Neural cell (in vitro differentiated cells): ENCODE data around the gene UBN2. TPM values are rescaled to one million over a fixed set of nuclear protein-coding genes. Genes with fewer than 3 reads are reported as not detected.
"Not testable (repeated sequence)": the region's sequence is repeated elsewhere in the genome, so short reads cannot be mapped to it uniquely, and the experiment has no call there.

Experiments used
- H2AFZ ChIP-seq: fragments of 200-600, 300-800 bp; sonication (generic), shearing (Covaris generic); 2 replicates; pipeline ENCODE4 v1.6.0; 2014; ENCODE audit warnings: low read depth, mild to moderate bottlenecking, antibody characterized with exemption, low read length, moderate library complexity
- H3F3A ChIP-seq: fragments of 200-600 bp; shearing (Covaris generic); 2 replicates; pipeline ENCODE4 v1.6.1; 2016; ENCODE audit warnings: mild to moderate bottlenecking, moderate library complexity, mixed read lengths, antibody characterized with exemption, low read length; ENCODE audit not compliant: insufficient read depth, poor library complexity, severe bottlenecking
- H3K27ac ChIP-seq: fragments of 200-600, 300-800 bp; sonication (generic), shearing (Covaris generic); 2 replicates; pipeline ENCODE4 v1.5.1; 2014; ENCODE audit warnings: mild to moderate bottlenecking, low read length, moderate library complexity
- H3K27me3 ChIP-seq: fragments of 300-800, 200-600 bp; sonication (generic), shearing (Covaris generic); 2 replicates; pipeline ENCODE4 v1.6.0; 2014; ENCODE audit warnings: mild to moderate bottlenecking, low read depth, low read length, moderate library complexity; ENCODE audit not compliant: insufficient read depth
- H3K36me3 ChIP-seq: fragments of 300-800, 200-600 bp; sonication (generic), shearing (Covaris generic); 2 replicates; pipeline ENCODE4 v1.5.1; 2014; ENCODE audit warnings: mild to moderate bottlenecking, antibody characterized with exemption, low read length, moderate library complexity; ENCODE audit not compliant: insufficient read depth
- H3K4me2 ChIP-seq: fragments of 300-800, 200-600 bp; sonication (generic), shearing (Covaris generic); 2 replicates; pipeline ENCODE4 v1.6.0; 2014; ENCODE audit warnings: mild to moderate bottlenecking, low read length
- H3K4me3 ChIP-seq: fragments of 300-800, 200-600 bp; sonication (generic), shearing (Covaris generic); 2 replicates; pipeline ENCODE4 v1.5.1; 2014; ENCODE audit warnings: mild to moderate bottlenecking, low read length, moderate library complexity
- H3K79me2 ChIP-seq: fragments of 200-600 bp; shearing (Covaris generic); replicated peaks from 2 replicates; pipeline ENCODE4 v1.6.0; 2014; ENCODE audit warnings: mild to moderate bottlenecking, low read length, moderate library complexity; ENCODE audit not compliant: insufficient read depth
- H3K9ac ChIP-seq: fragments of 300-800, 200-600 bp; sonication (generic), shearing (Covaris generic); 2 replicates; pipeline ENCODE4 v1.6.1; 2016; ENCODE audit warnings: mild to moderate bottlenecking, low read length, mixed read lengths
- H3K9me2 ChIP-seq: fragments of 200-600 bp; shearing (Covaris generic); 2 replicates; pipeline ENCODE4 v1.6.1; 2016; ENCODE audit warnings: mild to moderate bottlenecking, low read length, mixed read lengths; ENCODE audit not compliant: insufficient read depth
- H3K9me3 ChIP-seq: fragments of 200-600, 300-800 bp; sonication (generic), shearing (Covaris generic); 2 replicates; pipeline ENCODE4 v1.6.1; 2016; ENCODE audit warnings: mild to moderate bottlenecking, mixed run types, low read length, moderate library complexity, mixed read lengths
- H4K20me1 ChIP-seq: fragments of 200-600 bp; shearing (Covaris generic); 2 replicates; pipeline ENCODE4 v1.6.1; 2016; ENCODE audit warnings: mild to moderate bottlenecking, mixed run types; ENCODE audit not compliant: insufficient read depth
- EP300 ChIP-seq: fragments of 450-650 bp; conservative IDR thresholded peaks from 2 replicates; pipeline ENCODE4 v1.6.1; 2014; ENCODE audit warnings: antibody characterized with exemption, mild to moderate bottlenecking, moderate library complexity; ENCODE audit not compliant: poor library complexity, severe bottlenecking
- EZH2 ChIP-seq: fragments of 200-600, 300-800 bp; shearing (Covaris generic), sonication (generic); IDR thresholded peaks from 2 replicates; pipeline ENCODE4 v1.6.1; 2014; ENCODE audit warnings: antibody characterized with exemption, low read length, borderline replicate concordance, mild to moderate bottlenecking; ENCODE audit not compliant: insufficient read depth, poor library complexity, severe bottlenecking
- MXI1 ChIP-seq: fragments of 450-650 bp; conservative IDR thresholded peaks from 2 replicates; pipeline ENCODE4 v1.6.1; 2014; ENCODE audit warnings: antibody characterized with exemption, mild to moderate bottlenecking; ENCODE audit not compliant: poor library complexity, severe bottlenecking
- POLR2AphosphoS5 ChIP-seq: IDR thresholded peaks from 2 replicates; pipeline ENCODE4 v1.6.1; 2012
- RAD21 ChIP-seq: fragments of 450-650 bp; conservative IDR thresholded peaks from 2 replicates; pipeline ENCODE4 v1.6.1; 2014; ENCODE audit warnings: antibody characterized with exemption, mild to moderate bottlenecking, moderate library complexity
- SMC3 ChIP-seq: fragments of 450-650 bp; conservative IDR thresholded peaks from 2 replicates; pipeline ENCODE4 v1.6.1; 2014; ENCODE audit warnings: antibody characterized with exemption, mild to moderate bottlenecking, moderate library complexity; ENCODE audit not compliant: poor library complexity
- TAF1 ChIP-seq: IDR thresholded peaks from 2 replicates; pipeline ENCODE4 v1.6.1; 2012; ENCODE audit warnings: low read depth
- polyA plus RNA-seq: library from polyadenylated mRNA; depleted of rRNA; stranded (reverse); fragments of >200 nt; gene quantifications from 2 replicates; pipeline ENCODE4 v1.2.3, GENCODE V29; 2014
- TF ChIP-seq, protein P1 (sequence below): fragments of 450-650 bp; IDR thresholded peaks from 2 replicates; pipeline ENCODE4 v1.5.1; 2014; ENCODE audit warnings: antibody characterized with exemption, mild to moderate bottlenecking, moderate library complexity; ENCODE audit not compliant: poor library complexity, severe bottlenecking
- TF ChIP-seq, protein P2 (sequence below): IDR thresholded peaks from 2 replicates; pipeline ENCODE4 v1.6.1; 2012; ENCODE audit warnings: borderline replicate concordance

UBN2 gene
- polyA plus RNA-seq, 1 donor from 2014 or later = 18.2 TPM

DNA sequence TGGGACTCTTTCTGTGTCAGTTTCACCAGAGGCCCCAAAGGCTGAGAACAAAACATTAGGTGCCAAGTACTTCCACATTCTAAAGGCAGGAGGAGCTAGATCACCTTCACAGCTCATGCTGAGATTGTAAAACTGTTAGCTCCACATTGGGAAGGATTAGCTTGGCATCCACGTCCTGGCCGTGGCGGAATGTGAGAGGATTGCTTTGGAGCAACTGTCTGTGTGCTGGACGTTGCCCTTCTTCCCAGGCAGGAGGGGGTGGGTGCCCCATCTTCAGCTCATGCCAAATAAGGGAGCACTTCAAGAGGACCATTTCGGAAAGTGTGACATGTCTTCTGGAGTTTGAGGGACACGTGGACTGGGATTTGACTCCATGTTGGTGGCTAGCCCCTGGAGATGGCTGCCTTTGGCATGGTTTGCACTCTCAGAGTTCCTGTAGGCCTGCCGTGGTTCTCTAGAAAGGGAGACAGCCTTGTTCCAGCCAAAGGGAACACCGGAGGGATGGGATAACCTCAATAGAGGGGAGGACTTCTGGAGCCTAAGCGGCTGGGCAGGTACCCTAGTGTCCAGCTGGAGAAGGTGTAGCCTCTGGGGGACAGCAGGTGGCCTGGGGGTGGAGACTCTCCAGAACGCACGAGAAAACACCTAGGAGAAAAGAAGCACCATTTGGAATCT lies 90.2 kb downstream of the UBN2 start:
- no peaks in the 10 kb centered on the region for H3K36me3 ChIP-seq
- no peaks in the 10 kb centered on the region for H3F3A ChIP-seq
- H3K9me3 ChIP-seq = no peaks in the 10 kb centered on the region
- no peak overlapping the region for H2AFZ ChIP-seq
- H3K4me3 ChIP-seq = no peak overlapping the region
- no peak overlapping the region for H3K27ac ChIP-seq
- no peak overlapping the region for H3K4me2 ChIP-seq
- no peak overlapping the region for H3K9ac ChIP-seq
- TF ChIP-seq SMC3 (no peak), EP300 (no peak), TAF1 (no peak), EZH2 (no peak)
- TF ChIP-seq, protein P1, sequence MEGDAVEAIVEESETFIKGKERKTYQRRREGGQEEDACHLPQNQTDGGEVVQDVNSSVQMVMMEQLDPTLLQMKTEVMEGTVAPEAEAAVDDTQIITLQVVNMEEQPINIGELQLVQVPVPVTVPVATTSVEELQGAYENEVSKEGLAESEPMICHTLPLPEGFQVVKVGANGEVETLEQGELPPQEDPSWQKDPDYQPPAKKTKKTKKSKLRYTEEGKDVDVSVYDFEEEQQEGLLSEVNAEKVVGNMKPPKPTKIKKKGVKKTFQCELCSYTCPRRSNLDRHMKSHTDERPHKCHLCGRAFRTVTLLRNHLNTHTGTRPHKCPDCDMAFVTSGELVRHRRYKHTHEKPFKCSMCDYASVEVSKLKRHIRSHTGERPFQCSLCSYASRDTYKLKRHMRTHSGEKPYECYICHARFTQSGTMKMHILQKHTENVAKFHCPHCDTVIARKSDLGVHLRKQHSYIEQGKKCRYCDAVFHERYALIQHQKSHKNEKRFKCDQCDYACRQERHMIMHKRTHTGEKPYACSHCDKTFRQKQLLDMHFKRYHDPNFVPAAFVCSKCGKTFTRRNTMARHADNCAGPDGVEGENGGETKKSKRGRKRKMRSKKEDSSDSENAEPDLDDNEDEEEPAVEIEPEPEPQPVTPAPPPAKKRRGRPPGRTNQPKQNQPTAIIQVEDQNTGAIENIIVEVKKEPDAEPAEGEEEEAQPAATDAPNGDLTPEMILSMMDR = no peak
- no peaks in the 10 kb centered on the region for H3K79me2 ChIP-seq
- no peaks in the 10 kb centered on the region for H3K27me3 ChIP-seq
- no peaks in the 10 kb centered on the region for H4K20me1 ChIP-seq
- no peaks in the 10 kb centered on the region for H3K9me2 ChIP-seq

GRCh38 chr7:139324709-139325108 lies 93.7 kb downstream of the UBN2 start:
- H4K20me1 ChIP-seq, H3K27me3 ChIP-seq, H3K9ac ChIP-seq, H2AFZ ChIP-seq, H3K9me2 ChIP-seq, H3K27ac ChIP-seq, H3K9me3 ChIP-seq, H3K4me2 ChIP-seq, H3K4me3 ChIP-seq, H3K79me2 ChIP-seq, H3K36me3 ChIP-seq, H3F3A ChIP-seq: not testable (repeated sequence)

GRCh38 chr7:139328375-139328774 lies 97.3 kb downstream of the UBN2 start:
- Histone ChIP-seq H2AFZ (no peak overlapping the region), H3K4me2 (no peak overlapping the region), H4K20me1 (no peaks in the 10 kb centered on the region), H3K9me2 (no peaks in the 10 kb centered on the region), H3K27ac (no peak overlapping the region), H3K9me3 (no peaks in the 10 kb centered on the region), H3K36me3 (no peaks in the 10 kb centered on the region), H3K4me3 (no peak overlapping the region), H3K79me2 (no peaks in the 10 kb centered on the region), H3K9ac (no peak overlapping the region), H3F3A (no peaks in the 10 kb centered on the region), H3K27me3 (no peaks in the 10 kb centered on the region)
- TF ChIP-seq, protein P2, sequence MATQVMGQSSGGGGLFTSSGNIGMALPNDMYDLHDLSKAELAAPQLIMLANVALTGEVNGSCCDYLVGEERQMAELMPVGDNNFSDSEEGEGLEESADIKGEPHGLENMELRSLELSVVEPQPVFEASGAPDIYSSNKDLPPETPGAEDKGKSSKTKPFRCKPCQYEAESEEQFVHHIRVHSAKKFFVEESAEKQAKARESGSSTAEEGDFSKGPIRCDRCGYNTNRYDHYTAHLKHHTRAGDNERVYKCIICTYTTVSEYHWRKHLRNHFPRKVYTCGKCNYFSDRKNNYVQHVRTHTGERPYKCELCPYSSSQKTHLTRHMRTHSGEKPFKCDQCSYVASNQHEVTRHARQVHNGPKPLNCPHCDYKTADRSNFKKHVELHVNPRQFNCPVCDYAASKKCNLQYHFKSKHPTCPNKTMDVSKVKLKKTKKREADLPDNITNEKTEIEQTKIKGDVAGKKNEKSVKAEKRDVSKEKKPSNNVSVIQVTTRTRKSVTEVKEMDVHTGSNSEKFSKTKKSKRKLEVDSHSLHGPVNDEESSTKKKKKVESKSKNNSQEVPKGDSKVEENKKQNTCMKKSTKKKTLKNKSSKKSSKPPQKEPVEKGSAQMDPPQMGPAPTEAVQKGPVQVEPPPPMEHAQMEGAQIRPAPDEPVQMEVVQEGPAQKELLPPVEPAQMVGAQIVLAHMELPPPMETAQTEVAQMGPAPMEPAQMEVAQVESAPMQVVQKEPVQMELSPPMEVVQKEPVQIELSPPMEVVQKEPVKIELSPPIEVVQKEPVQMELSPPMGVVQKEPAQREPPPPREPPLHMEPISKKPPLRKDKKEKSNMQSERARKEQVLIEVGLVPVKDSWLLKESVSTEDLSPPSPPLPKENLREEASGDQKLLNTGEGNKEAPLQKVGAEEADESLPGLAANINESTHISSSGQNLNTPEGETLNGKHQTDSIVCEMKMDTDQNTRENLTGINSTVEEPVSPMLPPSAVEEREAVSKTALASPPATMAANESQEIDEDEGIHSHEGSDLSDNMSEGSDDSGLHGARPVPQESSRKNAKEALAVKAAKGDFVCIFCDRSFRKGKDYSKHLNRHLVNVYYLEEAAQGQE = no peak
- TF ChIP-seq TAF1 (no peak), EZH2 (no peak), POLR2AphosphoS5 (no peak), RAD21 (no peak), MXI1 (no peak), EP300 (no peak), SMC3 (no peak)
- TF ChIP-seq, protein P1 = no peak
